M059J (cell line): ENCODE measurements around the gene TIPARP. TPM values are rescaled to one million over a fixed set of nuclear protein-coding genes. Genes with fewer than 3 reads are reported as not detected.
"Not testable (repeated sequence)": the region's sequence is repeated elsewhere in the genome, so short reads cannot be mapped to it uniquely, and the experiment has no call there.

Experiments
- DNase-seq: peaks from one replicate; pipeline ENCODE4 v3.0.0-alpha.2; 2012; ENCODE audit warnings: low read depth
- total RNA-seq: library from RNA; depleted of rRNA; stranded (reverse); fragments of >200 nt; shearing (Covaris generic); gene quantifications from 2 replicates; pipeline ENCODE4 v1.2.3, GENCODE V29; 2014

The TIPARP gene
- total RNA-seq, 1 experiment from 2014 or later, result 110 TPM

GRCh38 chr3:156648086-156648485 lies 26.3 kb upstream of the TIPARP start:
- DNase-seq, result peak; percentile 34

DNA sequence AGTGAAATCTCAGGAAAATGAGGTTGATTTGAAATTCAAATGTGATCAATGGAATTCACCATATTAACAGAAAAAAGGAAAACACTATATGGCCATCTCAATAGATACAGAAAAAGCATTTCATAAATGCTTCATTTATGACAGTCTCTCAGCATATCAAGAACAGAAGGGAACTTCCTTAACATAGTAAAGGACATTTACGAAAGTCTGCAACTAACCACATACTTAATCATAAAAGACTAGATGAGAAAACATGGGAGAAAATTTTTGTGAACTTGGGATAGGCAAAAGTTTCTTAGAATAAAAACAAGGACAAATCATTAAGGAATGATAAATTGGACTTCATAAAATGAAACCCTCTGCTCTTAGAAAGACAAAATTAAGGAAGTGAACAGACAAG lies 24.7 kb upstream of the TIPARP start:
- no peak for DNase-seq

DNA sequence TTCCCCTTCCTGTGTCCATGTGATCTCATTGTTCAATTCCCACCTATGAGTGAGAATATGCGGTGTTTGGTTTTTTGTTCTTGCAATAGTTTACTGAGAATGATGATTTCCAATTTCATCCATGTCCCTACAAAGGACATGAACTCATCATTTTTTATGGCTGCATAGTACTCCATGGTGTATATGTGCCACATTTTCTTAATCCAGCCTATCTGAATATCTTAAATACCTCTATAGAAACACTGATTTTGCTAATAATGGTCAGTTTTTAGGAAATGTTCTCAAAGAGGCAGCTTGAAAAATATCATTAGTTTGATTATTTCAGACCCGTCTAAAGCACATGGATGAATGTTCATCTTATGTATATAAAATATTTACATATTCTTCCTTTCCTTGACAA lies 21.7 kb upstream of the TIPARP start:
- DNase-seq, result not testable (repeated sequence)

DNA sequence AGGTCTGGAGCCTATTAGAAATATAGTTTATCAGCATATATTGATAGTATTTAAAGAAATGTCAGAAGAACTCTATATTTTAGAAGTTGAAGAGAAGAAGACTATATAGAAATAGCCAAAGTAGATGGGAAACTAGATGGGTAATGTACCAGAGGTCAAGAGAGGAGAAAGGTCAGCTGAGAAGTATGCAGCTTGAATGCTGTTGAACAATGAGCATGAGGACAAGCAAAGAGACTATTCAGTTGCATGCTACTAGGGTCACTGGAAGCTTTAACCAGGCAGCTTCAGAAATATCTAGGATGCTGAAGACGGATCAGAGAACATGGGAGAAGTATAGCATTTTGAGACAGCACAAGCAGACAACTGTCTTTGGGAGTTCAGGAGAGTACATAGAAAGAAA lies 19.6 kb upstream of the TIPARP start:
- DNase-seq, result no peak

- no peak for DNase-seq
These were observed 18.4 kb upstream of the TIPARP start for GRCh38 chr3:156655819-156656550.

- no peak for DNase-seq
These were observed 16.9 kb upstream of the TIPARP start for GRCh38 chr3:156657440-156657839.

DNA sequence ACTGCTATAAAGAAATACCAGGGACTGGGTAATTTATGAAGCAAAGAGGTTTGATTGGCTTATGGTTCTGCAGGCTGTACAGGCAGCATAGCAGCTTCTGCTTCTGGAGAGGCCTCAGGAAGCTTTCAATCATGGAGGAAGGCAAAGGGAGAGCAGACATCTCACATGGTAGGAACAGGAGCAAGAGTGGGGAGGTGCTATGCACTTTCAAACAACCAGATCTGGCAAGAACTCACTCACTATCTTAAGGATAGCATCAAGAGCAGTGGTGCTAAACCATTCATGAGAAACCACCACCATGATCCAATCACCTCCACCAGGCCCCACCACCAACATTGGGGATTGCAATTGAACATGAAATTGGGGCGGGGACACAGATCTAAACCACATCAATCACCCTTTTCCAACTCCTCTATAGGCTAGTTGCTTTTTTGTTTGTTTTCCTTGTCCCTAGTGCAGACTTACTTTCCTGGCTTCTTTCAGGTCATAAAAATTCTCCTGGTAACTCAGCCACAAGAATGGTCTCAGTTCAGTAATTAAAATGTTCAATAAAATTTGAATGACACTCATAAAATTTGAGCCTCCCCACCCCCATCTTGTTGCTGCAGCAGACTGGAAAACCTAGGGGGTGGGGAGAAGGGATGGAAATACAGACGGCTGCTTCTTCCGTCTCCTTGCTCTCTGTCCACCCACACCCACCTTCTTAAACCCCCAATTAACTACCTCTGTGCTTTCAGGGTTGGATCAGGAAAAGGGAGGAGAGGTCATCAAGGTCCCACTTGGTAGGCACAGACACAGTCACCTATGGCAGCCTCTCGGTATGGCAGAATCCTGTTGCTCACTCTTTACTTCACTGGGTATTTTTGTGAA lies 16.3 kb upstream of the TIPARP start:
- no peak for DNase-seq

DNA sequence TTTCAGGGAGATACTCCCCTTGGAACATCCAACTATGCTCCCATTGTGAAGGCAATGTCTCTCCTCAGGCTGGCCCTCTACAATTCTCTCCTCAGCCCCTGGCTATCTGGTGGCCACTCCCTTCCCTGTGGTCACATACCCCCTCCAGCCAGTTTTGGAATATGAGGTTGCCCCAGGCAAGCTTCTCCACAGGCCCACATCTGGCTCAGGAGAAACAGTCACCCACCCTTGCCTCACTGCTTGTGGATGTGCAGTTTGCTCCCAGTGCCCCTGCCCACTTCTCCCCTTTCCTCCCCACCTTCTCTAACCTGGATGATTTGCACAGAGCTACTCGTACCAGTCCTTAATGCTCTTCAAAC lies 15.7 kb upstream of the TIPARP start:
- DNase-seq, result no peak

DNA sequence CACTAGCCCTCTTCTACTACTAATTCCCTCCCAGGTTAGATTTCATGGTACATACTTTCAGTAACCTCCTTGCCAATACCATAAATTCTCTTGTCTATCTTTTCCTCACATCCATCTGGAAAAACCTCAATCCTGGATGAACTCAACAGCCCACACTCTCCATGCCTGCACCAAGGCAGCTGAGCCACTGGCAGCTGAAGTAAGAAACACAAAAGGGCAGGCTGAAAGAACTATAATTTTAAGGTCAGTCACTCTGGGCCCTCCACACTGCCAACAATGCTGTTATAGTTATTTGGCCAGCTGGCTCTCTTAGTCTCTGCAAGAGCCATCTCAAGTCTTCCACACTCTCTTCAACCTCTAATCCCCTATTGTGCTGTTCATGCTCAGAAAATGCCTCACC lies 15.1 kb upstream of the TIPARP start:
- no peak for DNase-seq

- no peak for DNase-seq
These were observed 13.2 kb upstream of the TIPARP start for GRCh38 chr3:156661155-156661554.

GRCh38 chr3:156664011-156664830 lies 10.2 kb upstream of the TIPARP start:
- DNase-seq, result no peak

- peak; percentile 53 for DNase-seq
These were observed 9.6 kb upstream of the TIPARP start for GRCh38 chr3:156664831-156665178.

DNA sequence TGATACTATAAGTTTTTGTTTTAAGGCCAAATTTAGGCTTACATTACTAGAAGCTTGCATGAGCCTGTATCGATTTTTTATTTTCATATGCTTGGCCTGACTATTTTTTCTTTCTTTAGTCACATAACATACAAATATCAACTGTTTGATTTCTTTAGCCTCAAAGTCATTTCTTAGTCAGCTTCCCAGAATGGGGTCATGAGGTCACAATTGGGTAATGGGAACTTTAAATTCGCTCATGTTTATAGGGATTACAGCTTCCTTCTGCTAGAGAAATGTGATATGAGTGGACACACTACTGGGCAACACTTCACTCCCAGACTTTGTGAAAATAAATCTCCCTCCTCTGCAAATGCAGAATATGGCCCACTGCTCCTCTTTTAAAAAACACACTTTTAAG lies 9.1 kb upstream of the TIPARP start:
- peak; percentile 85 for DNase-seq

DNA sequence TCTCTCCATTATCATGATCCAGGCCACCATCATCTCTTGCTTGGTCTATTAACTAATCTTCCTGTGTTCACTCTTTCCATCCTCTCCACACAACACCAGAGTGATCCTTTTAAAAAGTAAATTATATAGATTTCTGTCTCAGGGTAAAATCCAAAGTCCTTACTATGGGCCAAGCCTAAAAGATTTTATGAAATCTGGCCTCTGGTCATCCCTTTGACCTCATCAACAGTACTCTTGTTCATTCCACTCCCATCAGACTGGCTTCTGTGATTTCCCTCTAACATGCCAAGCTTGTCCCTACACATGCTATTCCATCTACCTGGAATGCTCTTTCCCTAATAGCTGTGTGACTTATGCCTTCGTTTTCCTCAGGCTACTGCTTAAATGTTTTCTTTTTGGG lies 8.3 kb upstream of the TIPARP start:
- DNase-seq, result no peak

DNA sequence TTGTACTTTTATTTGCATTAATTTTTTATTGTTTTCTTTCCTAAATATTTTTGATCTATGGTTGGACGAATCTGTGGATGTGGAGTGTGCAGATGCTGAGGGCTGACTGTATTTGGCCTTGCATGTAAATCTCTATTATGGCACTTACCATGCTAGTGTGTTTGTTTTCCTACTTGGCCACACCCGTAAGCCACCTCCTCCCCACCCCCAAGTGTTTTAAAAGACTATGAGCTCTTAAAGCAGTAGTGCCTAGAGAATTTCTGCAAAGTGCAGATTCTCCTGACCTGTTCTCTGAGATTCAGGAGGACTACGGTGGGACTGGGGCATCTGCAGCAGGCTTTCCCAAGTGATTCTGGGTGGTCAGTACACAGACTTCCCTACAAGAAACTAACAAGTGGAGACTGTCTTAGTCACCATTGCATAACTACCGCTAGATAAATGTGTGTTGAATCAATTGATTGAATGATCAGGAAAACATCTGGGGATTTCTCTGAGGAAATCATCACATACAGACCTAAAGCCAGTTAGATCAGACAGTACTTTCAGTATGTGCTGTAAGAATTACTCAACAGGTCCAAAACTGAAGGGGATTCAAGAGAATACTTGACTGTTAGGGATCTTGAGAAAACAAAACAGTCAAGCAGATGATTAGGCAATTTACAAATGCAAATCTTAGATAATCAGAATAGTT lies 6.2 kb upstream of the TIPARP start:
- DNase-seq, result no peak

DNA sequence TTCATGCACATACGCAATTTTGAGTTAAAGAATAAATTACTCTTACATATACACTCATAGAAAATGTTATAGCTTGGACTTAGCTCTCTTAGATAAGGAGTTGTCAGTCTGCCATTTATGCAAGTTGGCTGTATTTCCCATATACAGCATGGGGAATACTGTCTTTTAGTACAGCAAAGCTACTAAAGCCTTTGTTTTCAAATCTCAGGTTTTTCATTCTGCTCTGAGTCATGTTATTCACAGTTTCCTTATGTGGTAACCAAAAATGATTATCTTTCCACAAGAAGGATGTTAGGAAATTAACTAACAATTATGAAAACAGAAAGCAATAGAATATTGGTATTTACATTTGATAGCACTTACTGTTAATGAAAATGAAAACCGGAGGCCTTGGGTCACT lies 4.3 kb upstream of the TIPARP start:
- no peak for DNase-seq

DNA sequence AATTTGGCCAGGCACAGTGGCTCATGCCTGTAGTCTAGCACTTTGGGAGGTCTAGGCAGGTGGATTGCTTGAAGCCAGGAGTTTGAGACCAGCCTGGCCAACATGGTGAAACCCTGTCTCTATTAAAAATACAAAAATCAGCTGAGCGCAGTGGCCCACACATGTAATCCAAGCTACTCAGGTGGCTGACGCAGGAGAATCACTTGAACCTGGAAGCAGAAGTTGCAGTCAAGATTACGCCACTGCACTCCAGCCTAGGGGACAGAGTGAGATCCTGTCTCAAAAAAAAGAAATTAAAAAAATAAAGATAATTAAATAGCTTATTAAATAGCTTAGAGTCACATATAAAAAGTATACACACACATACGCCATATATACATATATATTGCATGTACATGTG lies 3.7 kb upstream of the TIPARP start:
- no peak for DNase-seq

DNA sequence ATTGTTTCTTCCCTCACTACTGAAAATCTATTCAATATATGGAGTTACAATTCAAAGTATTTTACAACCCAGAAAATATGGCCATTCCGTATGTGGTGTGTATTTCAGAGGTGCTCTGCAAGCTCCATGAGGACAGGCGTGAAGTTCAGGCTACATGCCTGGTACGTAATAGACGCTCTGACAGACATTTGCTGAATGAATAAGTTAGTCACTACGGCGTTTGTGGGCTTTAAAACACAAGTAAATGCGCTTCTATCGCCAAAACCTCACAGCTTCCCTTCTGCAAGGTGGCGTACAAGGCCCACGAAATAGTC lies 701 bp upstream of the TIPARP start:
- DNase-seq, result no peak

GRCh38 chr3:156674911-156675829 lies 780 bp downstream of the TIPARP start:
- peak; percentile 62 for DNase-seq

GRCh38 chr3:156675830-156676767 lies 1.7 kb downstream of the TIPARP start:
- peak; percentile 98 for DNase-seq
